ENCODE data around the gene RPS6KA2.

RPS6KA2 gene

DNA sequence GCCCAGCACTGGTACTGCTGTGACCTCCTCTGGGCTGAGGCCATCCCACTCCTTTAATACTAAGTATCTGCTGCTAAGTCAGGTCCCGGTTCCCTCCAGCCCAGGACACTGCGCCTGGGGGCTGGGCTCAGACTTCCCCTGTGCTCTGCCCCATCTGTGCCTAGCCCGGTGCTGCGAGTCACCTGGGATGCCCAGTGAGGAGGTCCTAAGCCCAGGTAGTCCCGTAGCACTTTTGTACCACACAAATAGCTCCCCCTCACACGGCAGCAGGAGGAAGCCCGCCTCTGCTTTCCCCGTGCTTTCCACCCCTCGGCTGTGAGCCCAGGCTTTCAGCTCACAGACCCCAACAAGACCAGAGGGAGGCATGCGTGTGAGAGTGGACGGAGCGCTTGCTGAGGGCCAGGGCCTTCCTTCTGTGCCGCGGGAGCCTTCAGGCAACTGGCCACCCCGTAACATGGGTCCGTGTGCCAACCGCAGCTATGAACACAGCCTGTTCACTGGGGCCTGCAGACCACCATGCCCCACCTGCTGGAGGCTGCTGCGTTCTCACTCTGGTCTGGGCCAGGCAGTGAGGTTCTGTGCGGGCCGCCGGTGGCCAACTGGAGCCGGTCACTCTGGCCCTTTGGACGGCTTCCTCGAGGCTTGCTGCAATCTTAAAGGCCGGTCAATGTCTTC is 164.5 kb downstream of the RPS6KA2 start:
- no peak for DNase-seq

GRCh38 chr6:166461821-166462460 is 165.1 kb downstream of the RPS6KA2 start:
- no peak for DNase-seq

- DNase-seq = no peak
Measured at GRCh38 chr6:166460473-166461437, 166.3 kb downstream of the RPS6KA2 start.

- DNase-seq = no peak
Measured at GRCh38 chr6:166459906-166460305, 167.1 kb downstream of the RPS6KA2 start.

DNA sequence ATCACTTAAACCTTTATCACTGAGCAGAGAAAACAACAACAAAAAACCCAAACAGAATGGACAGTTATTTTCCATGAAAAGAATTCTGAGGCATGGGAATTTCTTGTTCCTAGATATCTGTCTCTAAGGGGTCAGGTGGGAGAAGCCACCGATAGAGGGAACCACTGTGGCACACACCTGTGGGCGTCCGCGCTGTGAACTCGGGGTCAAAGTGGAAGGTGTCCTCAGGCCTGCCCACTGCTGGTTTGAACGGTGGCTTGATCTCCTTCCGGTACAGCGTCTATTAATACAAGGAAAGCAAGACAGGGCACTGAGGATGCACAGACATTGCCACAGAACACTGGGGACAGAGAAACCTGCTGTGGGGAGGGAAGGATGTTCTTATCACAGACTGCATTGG is 167.8 kb downstream of the RPS6KA2 start:
- DNase-seq = no peak

- no peak for DNase-seq
Measured at GRCh38 chr6:166456395-166457156, 170.5 kb downstream of the RPS6KA2 start.

DNA sequence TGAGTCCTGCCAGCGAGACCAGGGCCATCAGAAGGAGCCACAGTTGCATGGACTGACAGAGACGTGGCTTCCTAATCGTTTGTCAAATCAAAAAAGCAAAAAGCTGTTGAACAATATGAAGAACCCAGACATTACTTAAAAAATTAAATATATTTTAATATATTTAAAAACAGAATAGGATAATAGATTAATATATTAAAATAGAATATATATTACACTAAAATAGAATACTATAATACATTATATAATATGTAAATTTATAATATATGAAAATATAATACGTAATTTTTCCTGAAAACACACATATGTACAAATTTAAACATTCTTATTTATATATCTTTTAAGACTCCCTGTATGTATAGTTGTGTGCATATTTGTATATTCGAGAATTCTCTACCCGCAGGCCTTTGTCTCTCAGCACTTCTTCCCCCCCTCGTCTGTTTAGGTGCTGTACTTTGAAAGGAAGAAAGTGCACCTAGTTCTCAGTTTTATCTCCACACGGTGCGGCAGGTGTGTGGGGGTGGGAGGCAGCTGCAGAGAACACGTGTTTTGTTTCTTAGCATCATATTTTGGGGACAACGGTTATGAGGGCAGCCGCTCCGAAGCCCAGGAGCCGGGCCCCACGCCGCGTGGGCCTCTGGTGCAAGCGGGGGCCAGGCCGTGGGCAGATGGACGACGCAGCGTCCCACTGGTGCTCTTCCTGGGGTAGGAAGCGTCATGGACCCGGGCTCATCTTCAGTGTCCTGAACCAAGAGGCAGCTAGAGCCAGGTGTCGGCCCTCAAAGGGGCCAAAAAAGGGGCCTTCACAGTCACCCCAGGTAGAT is 172.1 kb downstream of the RPS6KA2 start:
- DNase-seq = no peak

GRCh38 chr6:166453651-166454050 is 173.4 kb downstream of the RPS6KA2 start:
- DNase-seq = no peak

GRCh38 chr6:166450167-166450873 is 176.7 kb downstream of the RPS6KA2 start:
- no peak for DNase-seq

- DNase-seq = no peak
Measured at GRCh38 chr6:166449641-166450040, 177.4 kb downstream of the RPS6KA2 start.

DNA sequence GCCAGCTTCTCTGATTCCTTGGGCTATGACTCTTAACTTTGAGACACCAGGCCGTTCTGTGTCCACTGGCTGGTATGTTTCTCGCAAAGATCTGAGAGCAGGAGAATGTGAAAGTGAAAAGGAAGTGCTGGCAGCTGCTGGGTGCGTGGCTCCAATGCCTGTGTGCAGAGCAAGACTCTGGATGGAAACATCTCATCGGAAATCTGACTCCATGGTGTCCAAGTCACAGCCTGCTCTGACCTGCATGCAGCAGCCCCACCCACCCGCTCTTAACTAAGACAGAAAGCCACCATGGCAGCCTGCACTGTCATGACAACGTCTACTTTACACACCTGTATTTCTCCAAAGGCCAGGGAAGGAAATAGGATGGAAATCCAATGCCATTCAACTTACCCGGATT is 178.0 kb downstream of the RPS6KA2 start:
- DNase-seq = no peak

- DNase-seq = no peak
Measured at GRCh38 chr6:166448432-166448831, 178.6 kb downstream of the RPS6KA2 start.

DNA sequence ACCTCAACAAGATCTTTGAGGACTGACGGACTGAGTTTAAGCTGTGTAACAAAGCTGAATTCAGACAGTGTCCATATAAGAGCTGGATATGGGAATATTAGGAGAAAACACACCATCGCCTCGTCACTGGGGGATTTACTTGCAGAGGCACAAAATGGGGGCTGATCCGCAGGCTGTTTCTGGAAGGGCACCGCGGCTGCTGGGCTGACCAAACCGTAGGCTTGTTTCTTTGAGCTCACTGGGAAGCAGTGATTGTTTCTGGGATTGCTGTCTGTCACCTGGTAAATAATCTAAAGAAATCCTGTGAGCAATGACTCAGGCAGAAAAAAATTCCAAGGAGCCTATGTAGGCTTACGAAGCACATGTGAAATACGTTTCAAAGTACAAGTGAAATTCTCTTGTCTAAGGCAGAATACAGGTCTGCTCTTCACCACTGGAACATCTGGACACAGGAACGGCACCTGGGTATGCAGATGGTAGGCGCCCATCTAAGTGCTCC is 180.4 kb downstream of the RPS6KA2 start:
- DNase-seq = no peak

DNA sequence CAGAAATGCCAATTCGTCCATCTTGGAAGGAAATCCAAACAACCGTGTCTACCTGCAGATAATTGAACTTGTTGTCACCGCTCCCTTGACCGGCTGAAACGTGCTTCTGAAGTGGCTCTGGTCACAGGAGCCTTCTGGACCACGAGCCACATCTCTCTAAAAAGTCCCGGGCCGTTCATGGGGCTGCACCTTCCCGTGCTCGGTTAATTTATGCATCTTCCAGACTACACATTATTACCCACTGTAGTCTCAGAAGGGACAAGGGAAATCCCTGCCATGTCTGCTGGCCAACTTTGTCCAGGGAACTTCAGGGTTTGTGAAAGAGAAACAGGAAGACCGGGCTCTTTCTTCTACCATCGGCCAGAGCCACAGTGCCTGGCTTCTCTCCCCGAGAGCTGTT is 180.9 kb downstream of the RPS6KA2 start:
- no peak for DNase-seq

DNA sequence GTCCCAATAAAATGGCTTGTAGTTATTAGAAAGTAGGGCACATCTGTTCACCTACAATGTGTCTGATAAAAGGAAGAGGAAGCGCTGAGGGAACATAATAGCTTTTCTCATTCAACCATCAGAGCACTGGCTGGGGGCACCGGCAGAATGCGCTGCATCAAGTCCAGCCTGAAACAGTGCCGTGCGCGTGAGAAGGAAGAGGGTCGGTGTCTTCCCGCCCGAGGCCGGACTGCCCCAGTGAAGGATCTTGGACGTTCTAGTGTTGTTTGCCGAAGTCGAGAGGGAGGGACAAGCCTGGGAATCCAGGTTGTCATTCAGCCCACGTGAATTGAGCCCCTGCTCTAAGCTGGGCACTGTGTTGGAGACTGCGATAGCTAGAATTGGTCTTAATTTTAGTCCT is 182.6 kb downstream of the RPS6KA2 start:
- no peak for DNase-seq

GRCh38 chr6:166443166-166443565 is 183.9 kb downstream of the RPS6KA2 start:
- no peak for DNase-seq

- DNase-seq = no peak
Measured at GRCh38 chr6:166442131-166442685, 184.8 kb downstream of the RPS6KA2 start.

DNA sequence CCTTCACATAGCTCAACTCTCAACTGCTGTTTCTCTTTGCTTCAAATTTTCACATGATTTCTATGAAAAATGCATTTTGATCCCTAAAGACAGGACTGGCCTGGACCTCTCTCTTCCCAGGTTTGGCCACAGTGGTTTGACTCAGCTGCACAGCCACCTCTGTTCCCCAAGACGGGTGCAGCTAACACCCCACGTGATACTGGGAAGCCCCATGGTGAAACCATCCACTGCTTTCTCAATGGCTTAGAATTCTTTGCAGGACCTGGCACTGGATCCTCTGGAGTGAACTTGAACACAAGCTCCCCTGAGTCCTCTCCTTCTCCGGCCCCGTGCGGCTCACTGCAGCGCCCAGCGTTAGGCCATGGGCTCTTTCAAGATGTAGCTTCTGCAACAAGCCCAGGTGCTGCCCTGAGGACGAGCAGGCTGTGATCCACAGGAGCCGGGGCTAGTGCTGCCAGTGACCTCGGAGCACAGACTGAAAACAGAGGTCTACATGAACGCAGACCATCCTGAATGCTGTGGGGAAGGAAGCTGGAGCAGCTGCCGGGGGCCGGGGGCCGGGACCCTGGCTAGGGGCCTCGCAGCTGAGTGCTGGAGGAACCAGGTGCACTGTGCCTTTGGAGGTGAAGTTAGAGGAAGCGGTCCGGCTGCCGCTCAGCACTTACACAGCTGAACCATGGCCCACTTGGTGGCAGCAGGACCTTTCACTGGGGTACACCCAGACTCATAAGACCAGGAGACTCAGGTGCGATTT is 185.5 kb downstream of the RPS6KA2 start:
- no peak for DNase-seq

DNA sequence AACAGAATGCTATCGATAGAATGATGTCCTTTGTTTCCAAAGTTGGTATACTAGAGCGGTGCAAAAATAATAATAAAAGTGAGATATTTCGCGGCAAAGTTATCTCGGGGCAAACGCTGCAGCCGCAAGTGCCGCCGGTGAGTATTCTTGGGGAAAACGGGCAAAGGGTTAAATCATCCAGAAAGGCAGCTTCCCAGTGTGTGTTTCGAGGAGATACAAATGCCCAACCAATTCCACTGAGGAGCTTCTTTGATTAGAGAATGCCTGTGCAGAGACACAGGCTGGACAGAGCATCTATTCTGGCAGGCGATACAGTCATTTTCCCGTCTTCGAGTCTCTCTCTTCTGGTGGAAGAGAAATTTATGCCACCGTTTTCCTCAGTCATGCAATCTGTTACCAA is 186.3 kb downstream of the RPS6KA2 start:
- no peak for DNase-seq

- no peak for DNase-seq
Measured at GRCh38 chr6:166440106-166440505, 186.9 kb downstream of the RPS6KA2 start.

Data from activated CD4-positive, CD25-positive, alpha-beta regulatory T cell treated with anti-CD3 and anti-CD28 coated beads, Interleukin-2, amount 50 U/mL, for 72 hours (primary cell).